NB4 (cell line): ENCODE measurements around the gene PARD3.

Source experiments
- CTCF ChIP-seq: IDR thresholded peaks from one replicate; pipeline ENCODE4 v1.5.1; 2012; ENCODE audit warnings: low read depth, low read length
- POLR2A ChIP-seq: IDR thresholded peaks from 2 replicates; pipeline ENCODE4 v1.6.1; 2011; ENCODE audit warnings: mild to moderate bottlenecking; ENCODE audit not compliant: insufficient read length; ENCODE audit errors: extremely low read depth

DNA sequence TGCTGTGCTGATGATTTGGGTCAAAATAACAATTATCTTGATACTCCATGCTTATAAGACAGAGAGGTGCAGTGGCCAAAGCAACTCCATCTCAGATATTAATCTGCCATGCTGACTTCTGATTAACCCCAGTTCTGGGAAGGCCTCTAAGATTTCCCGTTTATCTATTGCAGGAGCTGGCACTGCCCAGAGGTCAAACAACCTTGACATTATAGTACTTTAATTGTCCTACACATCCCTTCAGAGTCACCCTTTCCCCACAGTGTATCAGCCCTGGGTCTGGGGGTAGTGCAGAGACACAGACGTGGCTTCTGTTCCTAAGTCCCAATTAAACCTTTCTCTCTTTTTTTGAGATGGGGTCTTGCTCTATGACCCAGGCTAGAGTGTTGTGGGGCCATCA is 63.8 kb downstream of the PARD3 start:
- TF ChIP-seq CTCF (no peak), POLR2A (no peak)
